ENCODE results near the gene LGR6. TPM values are rescaled to one million over a fixed set of nuclear protein-coding genes. Genes with fewer than 3 reads are reported as not detected.

The LGR6 gene
- total RNA-seq, 1 experiment from 2014 or later: 0.26 TPM

- no peak overlapping the region for H3K4me2 ChIP-seq (ENCODE audit: low read length)
- TF ChIP-seq CTCF (conservative IDR thresholded peaks at IDR 0.05; ENCODE audit: low read depth, low read length): no peak
- no peak for TF ChIP-seq EZH2 (IDR thresholded peaks at IDR 0.05; ENCODE audit: low read length, unreplicated experiment)
- no peak for TF ChIP-seq EZH2phosphoT487 (IDR thresholded peaks at IDR 0.05; ENCODE audit: borderline replicate concordance, low read length)
- no peak for ATAC-seq
- H3K27me3 ChIP-seq (ENCODE audit: low read length): no peaks in the 10 kb centered on the region
- BruUV-seq (replicated peaks): no TSS peak
- no peaks in the 10 kb centered on the region for H3K4me1 ChIP-seq (ENCODE audit: insufficient read depth, low read length)
- intact Hi-C loops (cut with micrococcal nuclease): no loop called here
- H3K79me2 ChIP-seq (ENCODE audit: low read length): peaks cover 27% of the 10 kb centered on the region
- no peak overlapping the region for H3K4me3 ChIP-seq (ENCODE audit: low read length)
- no peaks in the 10 kb centered on the region for H3K9me2 ChIP-seq (replicated peaks; ENCODE audit: low read length)
- no peak overlapping the region for H2AFZ ChIP-seq (ENCODE audit: low read length)
- CTCF ChIA-PET: no interaction called here
- no peaks in the 10 kb centered on the region for H4K20me1 ChIP-seq (ENCODE audit: low read length)
- no peak overlapping the region for H3K9ac ChIP-seq (ENCODE audit: low read length)
- POLR2A ChIA-PET (ENCODE audit: unreplicated experiment): no interaction called here
- H3K27ac ChIP-seq (ENCODE audit: low read length): no peak overlapping the region
- H3F3A ChIP-seq (ENCODE audit: low read length, unreplicated experiment): no peaks in the 10 kb centered on the region
- no peaks in the 10 kb centered on the region for H3K36me3 ChIP-seq (ENCODE audit: low read depth, low read length)
- no peak for DNase-seq
- H3K9me3 ChIP-seq (ENCODE audit: low read length): no peaks in the 10 kb centered on the region
Observed at GRCh38 chr1:202362212-202362611, 168.6 kb downstream of the LGR6 start.

GRCh38 chr1:202365092-202365815 is 171.7 kb downstream of the LGR6 start:
- no peak overlapping the region for H3K9ac ChIP-seq (ENCODE audit: low read length)
- H3F3A ChIP-seq (ENCODE audit: low read length, unreplicated experiment): no peaks in the 10 kb centered on the region
- TF ChIP-seq CTCF (conservative IDR thresholded peaks at IDR 0.05; ENCODE audit: low read depth, low read length): no peak
- TF ChIP-seq EZH2phosphoT487 (IDR thresholded peaks at IDR 0.05; ENCODE audit: borderline replicate concordance, low read length): no peak
- no peak for TF ChIP-seq EZH2 (IDR thresholded peaks at IDR 0.05; ENCODE audit: low read length, unreplicated experiment)
- no peak overlapping the region for H3K4me3 ChIP-seq (ENCODE audit: low read length)
- H3K4me1 ChIP-seq (ENCODE audit: insufficient read depth, low read length): no peaks in the 10 kb centered on the region
- no peaks in the 10 kb centered on the region for H3K27me3 ChIP-seq (ENCODE audit: low read length)
- no peak overlapping the region for H2AFZ ChIP-seq (ENCODE audit: low read length)
- no peaks in the 10 kb centered on the region for H3K36me3 ChIP-seq (ENCODE audit: low read depth, low read length)
- H4K20me1 ChIP-seq (ENCODE audit: low read length): no peaks in the 10 kb centered on the region
- H3K79me2 ChIP-seq (ENCODE audit: low read length): peaks cover 8% of the 10 kb centered on the region; the same call in 1 of the 2 replicates
- POLR2A ChIA-PET (ENCODE audit: unreplicated experiment): no interaction called here
- DNase-seq (no peak), ATAC-seq (no peak)
- no peak overlapping the region for H3K27ac ChIP-seq (ENCODE audit: low read length)
- BruUV-seq (replicated peaks): no TSS peak
- no peaks in the 10 kb centered on the region for H3K9me3 ChIP-seq (ENCODE audit: low read length)
- no peaks in the 10 kb centered on the region for H3K9me2 ChIP-seq (replicated peaks; ENCODE audit: low read length)
- intact Hi-C loops (cut with micrococcal nuclease): no loop called here
- CTCF ChIA-PET: no interaction called here
- H3K4me2 ChIP-seq (ENCODE audit: low read length): no peak overlapping the region

- intact Hi-C loops (cut with micrococcal nuclease): no loop called here
- Histone ChIP-seq H4K20me1 (ENCODE audit: low read length) (no peaks in the 10 kb centered on the region), H3K4me3 (ENCODE audit: low read length) (no peak overlapping the region), H2AFZ (ENCODE audit: low read length) (no peak overlapping the region), H3F3A (ENCODE audit: low read length, unreplicated experiment) (no peaks in the 10 kb centered on the region), H3K27me3 (ENCODE audit: low read length) (no peaks in the 10 kb centered on the region), H3K4me2 (ENCODE audit: low read length) (no peak overlapping the region), H3K79me2 (ENCODE audit: low read length) (peaks cover 1% of the 10 kb centered on the region; the same call in 1 of the 2 replicates), H3K27ac (ENCODE audit: low read length) (no peak overlapping the region), H3K36me3 (ENCODE audit: low read depth, low read length) (no peaks in the 10 kb centered on the region), H3K9me2 (replicated peaks; ENCODE audit: low read length) (no peaks in the 10 kb centered on the region), H3K9ac (ENCODE audit: low read length) (no peak overlapping the region), H3K4me1 (ENCODE audit: insufficient read depth, low read length) (no peaks in the 10 kb centered on the region), H3K9me3 (ENCODE audit: low read length) (no peaks in the 10 kb centered on the region)
- DNase-seq (no peak), ATAC-seq (no peak)
- BruUV-seq (replicated peaks): no TSS peak
- TF ChIP-seq CTCF (conservative IDR thresholded peaks at IDR 0.05; ENCODE audit: low read depth, low read length) (no peak), EZH2 (IDR thresholded peaks at IDR 0.05; ENCODE audit: low read length, unreplicated experiment) (no peak), EZH2phosphoT487 (IDR thresholded peaks at IDR 0.05; ENCODE audit: borderline replicate concordance, low read length) (no peak)
- POLR2A ChIA-PET (ENCODE audit: unreplicated experiment): no interaction called here
- CTCF ChIA-PET: no interaction called here
Observed at GRCh38 chr1:202367271-202367670, 173.7 kb downstream of the LGR6 start.

Measured in PC-3 (cell line).